H1 (cell line): ENCODE results near the gene RPL3. TPM values are rescaled to one million over a fixed set of nuclear protein-coding genes. Genes with fewer than 3 reads are reported as not detected.

Experiments used
- CTCF ChIA-PET: fragments of 300-600 bp; sonication (Branson Sonifier 250); formaldehyde crosslinking; loops from one replicate; lab custom pipeline; 2021; ENCODE audit not compliant: partially characterized antibody; lab: Charles Lee
- POLR2A ChIA-PET: fragments of 300-600 bp; sonication (Branson Sonifier 250); formaldehyde crosslinking; loops from one replicate; lab custom pipeline; 2021; ENCODE audit warnings: inconsistent platforms; ENCODE audit not compliant: partially characterized antibody; lab: Charles Lee
- DNase-seq, 2 experiments: peaks; one replicate each; pipeline versions ENCODE4 v3.0.0 to v3.0.0-alpha.2; 2010 to 2022; ENCODE audit warnings: low spot score in 2 of 2, low read depth in 1 of 2, mixed read lengths in 1 of 2
- FAIRE-seq: peaks from 2 replicates; lab custom pipeline; 2011; peaks lifted over from hg19 to GRCh38; lab: Jason Lieb, UNC
- H2AFZ ChIP-seq: 2 replicates; pipeline ENCODE4 v1.8.1; 2012; ENCODE audit warnings: low read length, inconsistent platforms
- H2AK5ac ChIP-seq: 2 replicates; pipeline ENCODE4 v1.6.1; 2013; ENCODE audit warnings: low read depth, low read length
- H2BK120ac ChIP-seq: replicated peaks from 2 replicates; pipeline ENCODE3; 2013; ENCODE audit warnings: low read depth, low read length, inconsistent platforms
- H2BK12ac ChIP-seq: 2 replicates; pipeline ENCODE4 v1.6.1; 2013; ENCODE audit warnings: low read depth, low read length
- H2BK15ac ChIP-seq: 2 replicates; pipeline ENCODE4 v1.6.1; 2013; ENCODE audit warnings: low read length
- H2BK20ac ChIP-seq: 2 replicates; pipeline ENCODE4 v1.6.1; 2013; ENCODE audit warnings: low read length
- H2BK5ac ChIP-seq: 2 replicates; pipeline ENCODE4 v1.6.1; 2013; ENCODE audit warnings: low read depth, low read length
- H3K14ac ChIP-seq: 2 replicates; pipeline ENCODE4 v1.6.1; 2013; ENCODE audit warnings: inconsistent platforms; ENCODE audit not compliant: insufficient read length
- H3K18ac ChIP-seq: 2 replicates; pipeline ENCODE4 v1.6.1; 2013; ENCODE audit warnings: low read length; ENCODE audit errors: extremely low read depth
- H3K23ac ChIP-seq: 2 replicates; pipeline ENCODE4 v1.6.1; 2013; ENCODE audit warnings: inconsistent platforms; ENCODE audit not compliant: insufficient read length
- H3K23me2 ChIP-seq: 2 replicates; pipeline ENCODE4 v1.6.1; 2013; ENCODE audit warnings: low read depth, low read length
- H3K27ac ChIP-seq: 2 replicates; pipeline ENCODE4 v1.6.1; 2011; ENCODE audit warnings: low read depth, low read length, inconsistent platforms
- H3K27me3 ChIP-seq, 4 experiments: replicated peaks in 1 of 4; 1 replicate in 1 of 4; 2 replicates in 3 of 4; pipeline versions ENCODE4 v1.6.1 to v1.8.1; 2011 to 2013; ENCODE audit warnings: low read length in 3 of 4, mild to moderate bottlenecking in 3 of 4, inconsistent platforms in 2 of 4, mixed read lengths in 2 of 4, moderate library complexity in 1 of 4; ENCODE audit not compliant: control insufficient read depth in 3 of 4, insufficient read depth in 3 of 4; ENCODE audit errors: extremely low read depth in 1 of 4
- H3K36me3 ChIP-seq, 4 experiments: 2 replicates each; pipeline versions ENCODE4 v1.6.1 to v1.8.1; 2011 to 2013; ENCODE audit warnings: mild to moderate bottlenecking in 4 of 4, low read length in 3 of 4, moderate library complexity in 2 of 4, control low read depth in 1 of 4, inconsistent platforms in 1 of 4; ENCODE audit not compliant: insufficient read depth in 4 of 4, control insufficient read depth in 2 of 4
- H3K4ac ChIP-seq: replicated peaks from 2 replicates; pipeline ENCODE3; 2013; ENCODE audit warnings: low read length, low read depth, mixed read lengths, inconsistent platforms; ENCODE audit not compliant: insufficient read length
- H3K4me1 ChIP-seq, 4 experiments: replicated peaks in 1 of 4; 1 replicate in 1 of 4; 2 replicates in 3 of 4; pipeline versions ENCODE4 v1.6.1 to v1.8.1; 2011 to 2013; ENCODE audit warnings: low read length in 3 of 4, inconsistent platforms in 2 of 4, mixed read lengths in 1 of 4; ENCODE audit not compliant: insufficient read depth in 4 of 4, control insufficient read depth in 3 of 4
- H3K4me2 ChIP-seq, 2 experiments: 2 replicates each; pipeline versions ENCODE4 v1.6.1 to v1.8.1; 2011 to 2013; ENCODE audit warnings: low read depth in 2 of 2, low read length in 2 of 2, control low read depth in 1 of 2, inconsistent platforms in 1 of 2, mild to moderate bottlenecking in 1 of 2; ENCODE audit not compliant: insufficient read depth in 1 of 2
- H3K4me3 ChIP-seq, 4 experiments: fragments of 200-600, 300-600 bp in 1 of 4; sonication (generic), shearing (Covaris generic), sonication (Bioruptor Twin) in 1 of 4; 2 replicates each; pipeline versions ENCODE4 v1.5.1 to v1.8.1; 2011 to 2016; ENCODE audit warnings: low read length in 4 of 4, low read depth in 3 of 4, control low read depth in 2 of 4, inconsistent platforms in 2 of 4, mild to moderate bottlenecking in 2 of 4, mixed read lengths in 1 of 4, moderate library complexity in 1 of 4; ENCODE audit not compliant: insufficient read depth in 2 of 4; ENCODE audit errors: extremely low read depth in 1 of 4
- H3K56ac ChIP-seq: replicated peaks from 2 replicates; pipeline ENCODE3; 2013; ENCODE audit warnings: low read depth, mild to moderate bottlenecking, mixed read lengths, low read length, inconsistent platforms; ENCODE audit not compliant: insufficient read length
- H3K79me1 ChIP-seq: 2 replicates; pipeline ENCODE4 v1.6.1; 2013; ENCODE audit warnings: low read depth, low read length, control low read depth
- H3K79me2 ChIP-seq, 2 experiments: 2 replicates each; pipeline versions ENCODE4 v1.6.1 to v1.8.1; 2012 to 2013; ENCODE audit warnings: low read length in 2 of 2, mild to moderate bottlenecking in 2 of 2, inconsistent platforms in 1 of 2; ENCODE audit not compliant: insufficient read depth in 2 of 2, control insufficient read depth in 1 of 2
- H3K9ac ChIP-seq, 4 experiments: replicated peaks in 1 of 4; 1 replicate in 1 of 4; 2 replicates in 3 of 4; pipeline versions ENCODE4 v1.6.1 to v1.8.1; 2011 to 2013; ENCODE audit warnings: low read depth in 3 of 4, low read length in 3 of 4, control low read depth in 2 of 4, mild to moderate bottlenecking in 2 of 4, moderate library complexity in 2 of 4, inconsistent platforms in 1 of 4; ENCODE audit errors: extremely low read depth in 1 of 4
- H3K9me3 ChIP-seq, 2 experiments: 2 replicates each; pipeline versions ENCODE4 v1.6.1 to v1.8.1; 2012 to 2013; ENCODE audit warnings: mild to moderate bottlenecking in 2 of 2, moderate library complexity in 2 of 2, control low read depth in 1 of 2, inconsistent platforms in 1 of 2, low read depth in 1 of 2, low read length in 1 of 2, mixed read lengths in 1 of 2; ENCODE audit not compliant: insufficient read depth in 2 of 2
- H4K20me1 ChIP-seq, 2 experiments: replicated peaks in 1 of 2; 2 replicates each; pipeline versions ENCODE3 to v1.8.1; 2011 to 2013; ENCODE audit warnings: inconsistent platforms in 2 of 2, low read length in 2 of 2, mild to moderate bottlenecking in 1 of 2; ENCODE audit not compliant: insufficient read depth in 2 of 2, control insufficient read depth in 1 of 2
- H4K5ac ChIP-seq: 2 replicates; pipeline ENCODE4 v1.6.1; 2013; ENCODE audit warnings: low read length, low read depth, mixed read lengths, inconsistent platforms; ENCODE audit not compliant: insufficient read length
- H4K8ac ChIP-seq: 2 replicates; pipeline ENCODE4 v1.8.0; 2013; ENCODE audit warnings: mild to moderate bottlenecking, moderate library complexity, low read length, inconsistent platforms; ENCODE audit not compliant: insufficient read depth; ENCODE audit errors: extremely low read depth
- H4K91ac ChIP-seq: replicated peaks from 2 replicates; pipeline ENCODE3; 2013; ENCODE audit warnings: low read length, mixed read lengths, inconsistent platforms; ENCODE audit not compliant: insufficient read length
- POLR2AphosphoS5 ChIP-seq: IDR thresholded peaks from 2 replicates; pipeline ENCODE4 v1.6.1; 2011; ENCODE audit warnings: low read depth, low read length
- WGBS, 2 experiments: shearing (Covaris generic) in 1 of 2; methylation state at CpG; one replicate each; pipeline versions ENCODE4 v1.1.6 to v1.1.7; 2013 to 2015; ENCODE audit warnings: low lambda C conversion rate in 2 of 2, mixed read lengths in 2 of 2, inconsistent platforms in 1 of 2, low coverage in 1 of 2, missing lambda C conversion rate in 1 of 2; ENCODE audit not compliant: insufficient replicate concordance in 2 of 2, insufficient coverage in 1 of 2, insufficient read length in 1 of 2; ENCODE audit errors: extremely low coverage in 1 of 2, missing lambda C conversion rate in 1 of 2; 5-methylcytosine and 5-hydroxymethylcytosine counted together
- polyA plus RNA-seq, 7 experiments: library from polyadenylated mRNA; depleted of rRNA in 3 of 7; stranded (reverse) in 5 of 7; unstranded in 2 of 7; fragments of >200 nt in 5 of 7; fragments of 200-250 nt in 2 of 7; gene quantifications; 1 replicate in 5 of 7; 2 replicates in 1 of 7; 4 replicates in 1 of 7; pipeline versions ENCODE4 v1.2.1 to v1.2.3, GENCODE V29; 2011 to 2013; ENCODE audit warnings: missing spikeins in 2 of 7, mixed read lengths in 2 of 7
- total RNA-seq: library from RNA; stranded (reverse); fragmentation: NEBNext Ultra II Directional; extraction: Animal tissue kit (Norgen Biotek cat#: 25700); gene quantifications from 2 replicates; pipeline ENCODE4 v1.2.1, GENCODE V29; 2021

Gene RPL3
- total and polyA plus RNA-seq, 2 of the 8 experiments (the other 6 are each of a cell fraction or from before 2014, with no cell fraction given), result 2,865 to 5,466 TPM

DNA sequence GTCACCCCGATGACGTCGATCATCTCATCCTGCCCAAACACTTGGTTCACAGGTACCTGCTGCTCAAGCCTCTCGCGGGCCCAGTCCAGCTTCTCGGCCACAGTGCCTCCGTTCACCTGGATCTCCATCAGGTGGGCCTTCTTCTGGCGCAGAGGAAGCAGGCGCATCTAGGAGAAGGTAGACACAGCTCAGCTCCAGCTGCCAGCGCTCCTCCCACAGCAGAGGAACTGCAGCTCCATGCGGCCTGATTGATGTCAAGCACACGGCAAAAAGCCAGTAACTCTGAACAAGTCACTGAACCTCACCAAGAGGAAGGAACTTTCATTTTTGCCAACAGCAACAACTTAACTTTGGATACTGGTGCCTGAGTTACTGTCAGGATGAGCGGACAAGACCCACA, 4.0 kb downstream of the RPL3 start:
- H3K18ac ChIP-seq, result no peak overlapping the region
- no peak overlapping the region for H2BK120ac ChIP-seq
- H3K4ac ChIP-seq, result no peak overlapping the region
- H3K27ac ChIP-seq, result no peak overlapping the region
- H2BK15ac ChIP-seq, result no peak overlapping the region
- H3K56ac ChIP-seq, result no peak overlapping the region
- peak overlapping the region in 1 of 4 experiments; percentile 7; a peak in 2 of 7 replicates for H3K9ac ChIP-seq
- no peak for FAIRE-seq
- H3K4me2 ChIP-seq, result peak overlapping the region; percentile 52 to 91; a peak in 3 of 4 replicates
- DNase-seq, result no peak
- no peaks in the 10 kb centered on the region for H3K9me3 ChIP-seq
- no peak overlapping the region for H3K14ac ChIP-seq
- CTCF ChIA-PET, result interaction anchor here (0.7 to 6.2 kb wide), 21 partner anchors 9 to 546 kb away, joined by 3 to 37 read pairs (median 4); no protein-coding TSS in a partner anchor
- H2AK5ac ChIP-seq, result no peak overlapping the region
- H2BK5ac ChIP-seq, result peak overlapping the region; percentile 19; the same call in 1 of the 2 replicates
- no peak overlapping the region for H3K23ac ChIP-seq
- no peaks in the 10 kb centered on the region for H3K27me3 ChIP-seq
- H2AFZ ChIP-seq, result no peak overlapping the region
- no peak overlapping the region for H2BK20ac ChIP-seq
- H4K91ac ChIP-seq, result no peak overlapping the region
- H4K5ac ChIP-seq, result peak overlapping the region; percentile 26
- H3K23me2 ChIP-seq, result peaks cover 10% of the 10 kb centered on the region
- WGBS, 2 experiments, result 94% methylated on average over 10 of the region's 13 CpGs; no CpG with 5 or more reads in 1 of the 2 experiments
- H3K79me1 ChIP-seq, result peaks cover 3% of the 10 kb centered on the region
- H4K8ac ChIP-seq, result no peak overlapping the region
- peak overlapping the region in 3 of 4 experiments; percentile 7 to 95 (median 15); a peak in 3 of 8 replicates for H3K4me3 ChIP-seq
- H3K36me3 ChIP-seq, result peaks cover 54 to 75% (median 64%) of the 10 kb centered on the region in 4 experiments
- H4K20me1 ChIP-seq, result peaks cover 43 to 52% of the 10 kb centered on the region in 2 experiments
- H3K4me1 ChIP-seq, result peaks cover 0 to 24% (median 4%) of the 10 kb centered on the region in 4 experiments; a peak in 6 of 7 replicates
- H3K79me2 ChIP-seq, result peaks cover 11 to 42% of the 10 kb centered on the region in 2 experiments
- no peak overlapping the region for H2BK12ac ChIP-seq
- POLR2A ChIA-PET, result interaction anchor here (0.6 to 16.9 kb wide), 45 partner anchors 8 to 701 kb away, joined by 3 to 692 read pairs (median 5); partner anchors contain the start of genes ATF4 and SYNGR1
- peak; percentile 77; the same call in 1 of the 2 replicates for TF ChIP-seq POLR2AphosphoS5
